Astrocyte (in vitro differentiated cells and primary cell): ENCODE measurements around the gene THRAP3. TPM values are rescaled to one million over a fixed set of nuclear protein-coding genes. Genes with fewer than 3 reads are reported as not detected.

ENCODE experiments used
- DNase-seq: peaks from one replicate; pipeline ENCODE4 v3.0.0-alpha.2; 2010; ENCODE audit warnings: low read depth
- FAIRE-seq: peaks from 2 replicates; lab custom pipeline; 2011; peaks lifted over from hg19 to GRCh38; lab: Jason Lieb, UNC
- H2AFZ ChIP-seq: 2 replicates; pipeline ENCODE4 v1.6.0; 2012; ENCODE audit warnings: low read depth, low read length, inconsistent platforms
- H3K27ac ChIP-seq: 2 replicates; pipeline ENCODE4 v1.5.1; 2011; ENCODE audit warnings: low read depth, low read length, inconsistent platforms
- H3K27me3 ChIP-seq: 2 replicates; pipeline ENCODE4 v1.6.0; 2011; ENCODE audit warnings: low read length, inconsistent platforms; ENCODE audit not compliant: insufficient read depth
- H3K36me3 ChIP-seq: 2 replicates; pipeline ENCODE4 v1.5.1; 2011; ENCODE audit warnings: low read length, inconsistent platforms; ENCODE audit not compliant: insufficient read depth
- H3K4me1 ChIP-seq: 2 replicates; pipeline ENCODE4 v1.5.1; 2011; ENCODE audit warnings: low read length, inconsistent platforms; ENCODE audit not compliant: insufficient read depth
- H3K4me2 ChIP-seq: 2 replicates; pipeline ENCODE4 v1.6.0; 2012; ENCODE audit warnings: low read length, inconsistent platforms
- H3K4me3 ChIP-seq: 2 replicates; pipeline ENCODE4 v1.5.1; 2011; ENCODE audit warnings: low read depth, mild to moderate bottlenecking, low read length, inconsistent platforms; ENCODE audit not compliant: insufficient read depth
- H3K79me2 ChIP-seq: 2 replicates; pipeline ENCODE4 v1.6.0; 2012; ENCODE audit warnings: mild to moderate bottlenecking, low read length, inconsistent platforms; ENCODE audit not compliant: insufficient read depth
- H3K9ac ChIP-seq: 2 replicates; pipeline ENCODE4 v1.6.0; 2012; ENCODE audit warnings: mild to moderate bottlenecking, low read length, inconsistent platforms
- H3K9me3 ChIP-seq: 2 replicates; pipeline ENCODE4 v1.5.1; 2012; ENCODE audit warnings: low read depth, mild to moderate bottlenecking, low read length, inconsistent platforms; ENCODE audit not compliant: insufficient read depth
- H4K20me1 ChIP-seq: 2 replicates; pipeline ENCODE4 v1.6.0; 2012; ENCODE audit warnings: low read length, inconsistent platforms; ENCODE audit not compliant: insufficient read depth
- H3K27ac Mint-ChIP-seq: one replicate; pipeline ENCODE4 v1.8.0; 2021; ENCODE audit warnings: mild to moderate bottlenecking, mixed read lengths; ENCODE audit not compliant: unreplicated experiment
- H3K27me3 Mint-ChIP-seq: one replicate; pipeline ENCODE4 v1.8.0; 2021; ENCODE audit warnings: low read depth, mixed read lengths; ENCODE audit not compliant: unreplicated experiment
- H3K36me3 Mint-ChIP-seq: one replicate; pipeline ENCODE4 v1.8.0; 2021; ENCODE audit warnings: low read depth, mixed read lengths; ENCODE audit not compliant: unreplicated experiment
- H3K4me1 Mint-ChIP-seq: one replicate; pipeline ENCODE4 v1.8.0; 2021; ENCODE audit warnings: low read depth, mixed read lengths; ENCODE audit not compliant: unreplicated experiment
- H3K4me3 Mint-ChIP-seq: one replicate; pipeline ENCODE4 v1.8.0; 2021; ENCODE audit warnings: mild to moderate bottlenecking, moderate library complexity, mixed read lengths; ENCODE audit not compliant: unreplicated experiment
- H3K9me3 Mint-ChIP-seq: one replicate; pipeline ENCODE4 v1.8.0; 2021; ENCODE audit warnings: mild to moderate bottlenecking, mixed read lengths; ENCODE audit not compliant: unreplicated experiment
- EZH2 ChIP-seq: IDR thresholded peaks from 2 replicates; pipeline ENCODE4 v1.6.1; 2012; ENCODE audit warnings: mild to moderate bottlenecking, low read length, inconsistent platforms; ENCODE audit not compliant: insufficient read depth
- total RNA-seq: library from RNA; stranded (reverse); gene quantifications from 2 replicates; pipeline ENCODE4 v1.2.1, GENCODE V29; 2021
- TF ChIP-seq, protein P1 (sequence below): IDR thresholded peaks from 2 replicates; pipeline ENCODE4 v1.5.1; 2011; ENCODE audit warnings: low read depth, mild to moderate bottlenecking, inconsistent platforms, low read length, moderate library complexity; ENCODE audit not compliant: insufficient read depth

The THRAP3 gene
- total RNA-seq, 1 donor from 2014 or later = 109 TPM

DNA sequence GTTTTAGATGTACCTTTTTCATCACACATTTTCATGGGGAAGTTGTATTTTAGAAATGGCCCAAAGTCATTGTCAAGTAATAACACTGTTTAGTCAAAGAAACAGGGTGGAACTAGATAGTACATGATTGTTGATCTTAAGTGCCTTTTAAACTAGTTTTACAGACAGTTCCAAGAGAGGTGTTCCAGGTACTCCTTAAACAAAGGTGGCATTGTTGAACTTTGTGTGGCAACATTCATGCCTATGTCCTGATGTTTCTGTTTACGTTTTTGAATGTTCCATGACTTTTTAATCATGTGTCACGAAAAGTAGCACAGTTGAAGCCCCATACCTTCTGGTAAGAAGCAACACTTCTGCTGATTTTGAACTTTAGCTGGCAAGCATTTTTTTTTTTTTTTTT is 72.8 kb downstream of the THRAP3 start:
- no peaks in the 10 kb centered on the region for H3K27me3 Mint-ChIP-seq

DNA sequence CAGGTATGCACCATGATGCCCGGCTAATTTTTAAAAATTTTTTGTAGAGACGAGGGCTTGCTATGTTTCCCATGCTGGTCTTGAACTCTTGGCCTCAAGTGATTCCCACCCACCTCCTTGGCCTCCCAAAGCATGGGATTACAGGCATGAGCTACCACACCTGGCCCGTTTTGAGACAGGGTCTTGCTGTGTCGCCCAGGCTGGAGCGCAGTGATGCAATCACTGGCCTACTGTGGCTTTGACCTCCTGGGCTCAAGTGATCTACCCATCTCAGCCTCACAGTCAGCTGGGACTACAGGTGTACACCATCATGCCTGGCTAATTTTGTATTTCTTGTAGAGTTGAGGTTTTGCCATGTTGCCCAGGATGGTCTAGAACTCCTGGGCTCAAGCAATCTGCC is 74.4 kb downstream of the THRAP3 start:
- Mint-ChIP-seq H3K4me3 (no peak overlapping the region), H3K4me1 (peaks cover 22% of the 10 kb centered on the region), H3K9me3 (no peaks in the 10 kb centered on the region), H3K36me3 (peaks cover 20% of the 10 kb centered on the region), H3K27me3 (no peaks in the 10 kb centered on the region), H3K27ac (no peak overlapping the region)
- Histone ChIP-seq H3K4me2 (no peak overlapping the region), H3K27ac (no peak overlapping the region), H3K27me3 (no peaks in the 10 kb centered on the region), H3K4me3 (no peak overlapping the region), H3K9ac (no peak overlapping the region), H3K4me1 (peaks cover 14% of the 10 kb centered on the region), H3K79me2 (peaks cover 20% of the 10 kb centered on the region), H3K9me3 (no peaks in the 10 kb centered on the region), H3K36me3 (peaks cover 55% of the 10 kb centered on the region), H4K20me1 (peaks cover 70% of the 10 kb centered on the region), H2AFZ (no peak overlapping the region)
- TF ChIP-seq EZH2 = no peak
- TF ChIP-seq, protein P1, sequence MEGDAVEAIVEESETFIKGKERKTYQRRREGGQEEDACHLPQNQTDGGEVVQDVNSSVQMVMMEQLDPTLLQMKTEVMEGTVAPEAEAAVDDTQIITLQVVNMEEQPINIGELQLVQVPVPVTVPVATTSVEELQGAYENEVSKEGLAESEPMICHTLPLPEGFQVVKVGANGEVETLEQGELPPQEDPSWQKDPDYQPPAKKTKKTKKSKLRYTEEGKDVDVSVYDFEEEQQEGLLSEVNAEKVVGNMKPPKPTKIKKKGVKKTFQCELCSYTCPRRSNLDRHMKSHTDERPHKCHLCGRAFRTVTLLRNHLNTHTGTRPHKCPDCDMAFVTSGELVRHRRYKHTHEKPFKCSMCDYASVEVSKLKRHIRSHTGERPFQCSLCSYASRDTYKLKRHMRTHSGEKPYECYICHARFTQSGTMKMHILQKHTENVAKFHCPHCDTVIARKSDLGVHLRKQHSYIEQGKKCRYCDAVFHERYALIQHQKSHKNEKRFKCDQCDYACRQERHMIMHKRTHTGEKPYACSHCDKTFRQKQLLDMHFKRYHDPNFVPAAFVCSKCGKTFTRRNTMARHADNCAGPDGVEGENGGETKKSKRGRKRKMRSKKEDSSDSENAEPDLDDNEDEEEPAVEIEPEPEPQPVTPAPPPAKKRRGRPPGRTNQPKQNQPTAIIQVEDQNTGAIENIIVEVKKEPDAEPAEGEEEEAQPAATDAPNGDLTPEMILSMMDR = no peak
- no peak for DNase-seq
- FAIRE-seq = no peak

More for the DNA sequence above, 72.8 kb downstream of the THRAP3 start:
- Mint-ChIP-seq H3K27ac (no peak overlapping the region), H3K4me3 (no peak overlapping the region), H3K9me3 (no peaks in the 10 kb centered on the region), H3K4me1 (peaks cover 16% of the 10 kb centered on the region), H3K36me3 (peaks cover 13% of the 10 kb centered on the region)
- H3K9me3 ChIP-seq = no peaks in the 10 kb centered on the region
- H3K4me1 ChIP-seq = peaks cover 14% of the 10 kb centered on the region
- no peak for TF ChIP-seq EZH2
- TF ChIP-seq, protein P1 = no peak
- peak; percentile 32 for FAIRE-seq
- no peak overlapping the region for H3K4me3 ChIP-seq
- no peaks in the 10 kb centered on the region for H3K27me3 ChIP-seq
- H3K79me2 ChIP-seq = peaks cover 25% of the 10 kb centered on the region
- H3K9ac ChIP-seq = no peak overlapping the region
- H4K20me1 ChIP-seq = peaks cover 64% of the 10 kb centered on the region
- peaks cover 54% of the 10 kb centered on the region for H3K36me3 ChIP-seq
- no peak overlapping the region for H2AFZ ChIP-seq
- DNase-seq = no peak
- H3K27ac ChIP-seq = no peak overlapping the region
- H3K4me2 ChIP-seq = no peak overlapping the region

DNA sequence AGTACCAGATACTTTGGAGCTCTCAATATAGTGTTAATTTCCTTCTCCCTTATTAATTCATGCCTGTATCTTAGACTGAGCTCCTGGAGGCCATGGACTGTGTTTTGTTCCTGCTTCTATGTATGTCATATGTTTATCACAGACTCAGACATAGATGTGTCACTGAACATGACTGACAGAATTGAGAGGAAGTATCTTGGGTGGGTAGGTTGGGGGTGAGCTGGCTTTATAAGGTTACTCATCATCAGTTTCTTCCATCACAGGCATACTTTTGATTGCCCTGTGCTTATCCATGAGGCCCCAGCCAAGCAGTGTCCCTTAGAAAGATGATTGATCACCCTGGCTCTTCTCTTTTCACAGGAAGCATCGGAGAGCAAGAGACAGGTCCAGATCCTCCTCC is 76.3 kb downstream of the THRAP3 start:
- Mint-ChIP-seq H3K9me3 (no peaks in the 10 kb centered on the region), H3K4me3 (peak overlapping the region; percentile 48), H3K27me3 (no peaks in the 10 kb centered on the region), H3K4me1 (peaks cover 28% of the 10 kb centered on the region), H3K36me3 (peaks cover 24% of the 10 kb centered on the region), H3K27ac (peak overlapping the region; percentile 47)
- no peak for FAIRE-seq
- H2AFZ ChIP-seq = no peak overlapping the region
- peaks cover 47% of the 10 kb centered on the region for H3K36me3 ChIP-seq
- H3K4me2 ChIP-seq = no peak overlapping the region
- peaks cover 14% of the 10 kb centered on the region for H3K4me1 ChIP-seq
- H3K27me3 ChIP-seq = no peaks in the 10 kb centered on the region
- H3K9me3 ChIP-seq = no peaks in the 10 kb centered on the region
- H3K4me3 ChIP-seq = no peak overlapping the region
- H3K27ac ChIP-seq = peak overlapping the region; percentile 47
- DNase-seq = no peak
- peaks cover 15% of the 10 kb centered on the region for H3K79me2 ChIP-seq
- peaks cover 71% of the 10 kb centered on the region for H4K20me1 ChIP-seq
- TF ChIP-seq, protein P1 = no peak
- TF ChIP-seq EZH2 = no peak
- no peak overlapping the region for H3K9ac ChIP-seq
